Body of pancreas (tissue), 4 donors: ENCODE results near the gene UBAP2L.
A peak's percentile ranks its signal among the peaks of the same experiment; 100 is the strongest.

Source experiments
- CTCF ChIP-seq, 7 experiments: fragments of 450-650 bp in 4 of 7; fragments of 200-600 bp in 3 of 7; sonication (generic) in 3 of 7; IDR thresholded peaks; one replicate each; pipeline ENCODE4 v1.5.1; 2016 to 2019; ENCODE audit warnings: antibody characterized with exemption in 7 of 7
- POLR2A ChIP-seq, 3 donors: fragments of 450-650 bp; IDR thresholded peaks; one replicate each; pipeline ENCODE4 v1.6.1; 2016; ENCODE audit warnings: antibody characterized with exemption in 3 of 3, mild to moderate bottlenecking in 2 of 3

DNA sequence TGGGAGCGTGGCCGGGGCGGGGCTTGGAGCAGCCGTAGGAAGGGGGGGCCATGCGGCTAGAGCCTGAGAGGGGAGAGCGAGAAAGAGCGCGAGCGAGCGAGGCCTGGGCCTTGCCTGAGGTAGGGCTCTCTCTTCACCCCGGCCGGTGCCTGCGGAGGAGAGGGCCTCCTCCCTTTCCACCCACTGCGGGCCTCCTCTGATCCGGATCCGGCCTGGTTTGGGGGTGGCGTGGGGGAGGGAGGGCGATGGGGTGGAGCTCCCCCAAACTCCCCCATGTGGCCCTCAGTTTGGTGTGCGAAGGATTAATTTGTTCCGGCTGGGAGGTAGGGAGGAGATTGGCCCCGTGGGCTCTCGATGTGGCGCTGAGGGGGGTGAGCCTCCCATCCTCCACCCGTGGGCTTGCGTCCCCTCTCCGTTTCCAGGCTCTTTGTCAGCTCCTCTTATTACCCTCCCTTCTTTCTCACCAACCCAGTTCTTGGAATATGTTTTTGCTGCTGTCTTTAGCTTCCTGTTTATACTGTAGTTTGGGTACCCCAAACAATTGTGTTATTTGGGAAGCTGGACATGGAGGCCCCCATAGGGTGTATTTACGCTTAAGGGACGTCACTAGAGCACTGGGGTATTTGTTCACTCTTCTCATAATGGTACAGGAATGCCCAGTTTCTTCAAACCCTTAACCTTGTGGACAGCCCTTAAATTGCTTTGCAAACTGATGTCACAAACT lies 685 bp downstream of the UBAP2L start:
- TF ChIP-seq POLR2A (IDR thresholded peaks at IDR 0.05): peak in 1 of 3 donors; percentile 8
- no peak for TF ChIP-seq CTCF (IDR thresholded peaks at IDR 0.05)
